WTC11 (cell line): ENCODE data around the gene SPTBN4. TPM values are rescaled to one million over a fixed set of nuclear protein-coding genes. Genes with fewer than 3 reads are reported as not detected.

ENCODE experiments used
- ATAC-seq: fragments of 200-7000 bp; cut with Tn5 transposase; 2 replicates; pipeline ENCODE4 v1.10.0; 2021; ENCODE audit warnings: mild to moderate bottlenecking, moderate library complexity
- CTCF ChIA-PET: fragments of 300-600 bp; sonication (Branson Sonifier 250); formaldehyde crosslinking; loops from one replicate; lab custom pipeline; 2021; ENCODE audit warnings: antibody characterized with exemption; lab: Charles Lee
- POLR2A ChIA-PET: fragments of 350-600 bp; sonication (Branson Sonifier 250); formaldehyde crosslinking; loops from one replicate; lab custom pipeline; 2021; ENCODE audit warnings: antibody characterized with exemption; lab: Charles Lee
- DNase-seq: peaks from one replicate; pipeline ENCODE4 v3.0.0; 2021; ENCODE audit warnings: low spot score
- H3K27ac Mint-ChIP-seq: 2 replicates; pipeline ENCODE4 v1.8.0; 2021; ENCODE audit warnings: mixed read lengths
- H3K27me3 Mint-ChIP-seq: 2 replicates; pipeline ENCODE4 v1.8.0; 2021; ENCODE audit warnings: low read depth, mild to moderate bottlenecking, moderate library complexity, mixed read lengths
- H3K36me3 Mint-ChIP-seq: 2 replicates; pipeline ENCODE4 v1.8.0; 2021; ENCODE audit warnings: mixed read lengths
- H3K4me1 Mint-ChIP-seq: 2 replicates; pipeline ENCODE4 v1.8.0; 2022; ENCODE audit warnings: mixed read lengths
- H3K4me3 Mint-ChIP-seq: 2 replicates; pipeline ENCODE4 v1.8.0; 2021; ENCODE audit warnings: mild to moderate bottlenecking, moderate library complexity, mixed read lengths
- H3K9me3 Mint-ChIP-seq: 2 replicates; pipeline ENCODE4 v1.8.0; 2021; ENCODE audit warnings: mixed read lengths
- ARID4B ChIP-seq: sonication (generic); formaldehyde crosslinking; IDR thresholded peaks from 2 replicates; pipeline ENCODE4 v1.8.0; 2023; ENCODE audit warnings: missing genetic modification reagents, mild to moderate bottlenecking, borderline replicate concordance
- ATF2 ChIP-seq: sonication (generic); formaldehyde crosslinking; IDR thresholded peaks from 2 replicates; pipeline ENCODE4 v1.8.1; 2022; ENCODE audit warnings: low read depth, missing genetic modification reagents, borderline replicate concordance
- CDX4 ChIP-seq: fragments of 250-450 bp; sonication (Bioruptor Pico); IDR thresholded peaks from 2 replicates; pipeline ENCODE4 v1.9.0; 2021; ENCODE audit warnings: moderate library complexity, mild to moderate bottlenecking, inconsistent platforms, borderline replicate concordance
- EMX1 ChIP-seq: fragments of 250-450 bp; sonication (Bioruptor Pico); IDR thresholded peaks from 2 replicates; pipeline ENCODE4 v1.8.0; 2021; ENCODE audit warnings: mild to moderate bottlenecking
- ETV6 ChIP-seq: sonication (generic); formaldehyde crosslinking; IDR thresholded peaks from 2 replicates; pipeline ENCODE4 v1.8.1; 2022; ENCODE audit warnings: mild to moderate bottlenecking, missing genetic modification reagents
- GRHL2 ChIP-seq: fragments of 250-450 bp; sonication (Bioruptor Pico); IDR thresholded peaks from 2 replicates; pipeline ENCODE4 v1.8.0; 2022; ENCODE audit warnings: mild to moderate bottlenecking, moderate library complexity; ENCODE audit not compliant: insufficient replicate concordance, severe bottlenecking
- GTF2I ChIP-seq: fragments of 250-450 bp; sonication (Bioruptor Pico); conservative IDR thresholded peaks from 2 replicates; pipeline ENCODE4 v1.4.0; 2021; ENCODE audit warnings: mild to moderate bottlenecking
- MAX ChIP-seq: sonication (generic); formaldehyde crosslinking; IDR thresholded peaks from 2 replicates; pipeline ENCODE4 v1.8.0; 2022; ENCODE audit warnings: mild to moderate bottlenecking, missing genetic modification reagents
- SMAD4 ChIP-seq: sonication (generic); formaldehyde crosslinking; IDR thresholded peaks from 2 replicates; pipeline ENCODE4 v1.8.0; 2022; ENCODE audit warnings: mild to moderate bottlenecking, missing genetic modification reagents
- SOX15 ChIP-seq: fragments of 250-450 bp; sonication (Bioruptor Pico); IDR thresholded peaks from 2 replicates; pipeline ENCODE4 v1.9.0; 2021; ENCODE audit warnings: mild to moderate bottlenecking
- TEAD1 ChIP-seq: sonication (generic); formaldehyde crosslinking; IDR thresholded peaks from 2 replicates; pipeline ENCODE4 v1.8.0; 2022; ENCODE audit warnings: mild to moderate bottlenecking, missing genetic modification reagents
- ZNF219 ChIP-seq: sonication (generic); formaldehyde crosslinking; IDR thresholded peaks from 2 replicates; pipeline ENCODE4 v1.8.0; 2023; ENCODE audit warnings: missing genetic modification reagents, mild to moderate bottlenecking, borderline replicate concordance
- ZNF263 ChIP-seq: sonication (generic); formaldehyde crosslinking; IDR thresholded peaks from 2 replicates; pipeline ENCODE4 v1.8.1; 2022; ENCODE audit warnings: low read depth, mild to moderate bottlenecking, moderate library complexity, missing genetic modification reagents
- ZNF281 ChIP-seq: sonication (generic); formaldehyde crosslinking; IDR thresholded peaks from 2 replicates; pipeline ENCODE4 v1.8.0; 2023; ENCODE audit warnings: mild to moderate bottlenecking, missing genetic modification reagents
- ZNF416 ChIP-seq: fragments of 250-450 bp; sonication (Bioruptor Pico); IDR thresholded peaks from 2 replicates; pipeline ENCODE4 v1.9.0; 2021; ENCODE audit warnings: mild to moderate bottlenecking, inconsistent platforms
- ZNF532 ChIP-seq: fragments of 250-450 bp; sonication (Bioruptor Pico); IDR thresholded peaks from 2 replicates; pipeline ENCODE4 v1.9.0; 2021; ENCODE audit warnings: mild to moderate bottlenecking, borderline replicate concordance
- total RNA-seq: library from RNA; stranded (reverse); gene quantifications from 3 replicates; pipeline ENCODE4 v1.2.3, GENCODE V29; 2021
- TF ChIP-seq, protein P1 (sequence below): sonication (generic); formaldehyde crosslinking; IDR thresholded peaks from 2 replicates; pipeline ENCODE4 v1.8.0; 2022; ENCODE audit warnings: mild to moderate bottlenecking, missing genetic modification reagents
- TF ChIP-seq, protein P2 (sequence below): sonication (generic); formaldehyde crosslinking; IDR thresholded peaks from 2 replicates; pipeline ENCODE4 v1.8.0; 2022; ENCODE audit warnings: mild to moderate bottlenecking, missing genetic modification reagents

Gene SPTBN4
- total RNA-seq, 1 experiment from 2014 or later, result 2.8 TPM

DNA sequence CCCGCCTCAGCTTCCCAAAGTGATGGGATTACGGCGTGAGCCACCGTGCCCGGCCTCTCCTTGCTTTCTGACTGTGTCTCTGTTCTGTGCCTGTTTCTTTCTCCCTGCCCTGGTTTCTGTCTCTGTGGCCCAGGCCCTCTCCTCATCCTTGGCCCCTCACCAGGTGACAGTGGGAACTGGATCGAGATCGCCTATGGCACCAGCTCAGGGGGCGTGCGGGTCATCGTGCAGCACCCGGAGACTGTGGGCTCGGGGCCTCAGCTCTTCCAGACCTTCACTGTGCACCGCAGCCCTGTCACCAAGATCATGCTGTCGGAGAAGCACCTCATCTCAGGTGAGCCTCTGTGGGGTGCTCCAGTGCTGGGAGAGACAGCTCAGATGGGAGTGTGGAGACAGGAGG lies 119.8 kb downstream of the SPTBN4 start:
- no peak for ATAC-seq
- H3K27ac Mint-ChIP-seq, result no peak overlapping the region
- H3K4me1 Mint-ChIP-seq, result no peaks in the 10 kb centered on the region
- POLR2A ChIA-PET, result no interaction called here
- peaks cover 43% of the 10 kb centered on the region for H3K36me3 Mint-ChIP-seq
- no peak for DNase-seq
- H3K27me3 Mint-ChIP-seq, result no peaks in the 10 kb centered on the region
- H3K4me3 Mint-ChIP-seq, result no peak overlapping the region
- no peaks in the 10 kb centered on the region for H3K9me3 Mint-ChIP-seq
- CTCF ChIA-PET, result interaction anchor here (0.8 kb wide), 1 partner anchor 48 kb away, joined by 3 read pairs; no protein-coding TSS in a partner anchor
- TF ChIP-seq ZNF263 (CRISPR knock-in tag) (no peak), TEAD1 (CRISPR knock-in tag) (no peak), EMX1 (CRISPR knock-in tag) (no peak), MAX (CRISPR knock-in tag) (no peak), ARID4B (CRISPR knock-in tag) (no peak), ZNF281 (CRISPR knock-in tag) (no peak), ETV6 (CRISPR knock-in tag) (no peak), GRHL2 (CRISPR knock-in tag) (no peak), SOX15 (CRISPR knock-in tag) (no peak), GTF2I (CRISPR knock-in tag) (no peak), ZNF532 (CRISPR knock-in tag) (no peak), ATF2 (CRISPR knock-in tag) (no peak), ZNF219 (CRISPR knock-in tag) (no peak), CDX4 (no peak), ZNF416 (CRISPR knock-in tag) (no peak), SMAD4 (CRISPR knock-in tag) (no peak)
- TF ChIP-seq, protein P1, sequence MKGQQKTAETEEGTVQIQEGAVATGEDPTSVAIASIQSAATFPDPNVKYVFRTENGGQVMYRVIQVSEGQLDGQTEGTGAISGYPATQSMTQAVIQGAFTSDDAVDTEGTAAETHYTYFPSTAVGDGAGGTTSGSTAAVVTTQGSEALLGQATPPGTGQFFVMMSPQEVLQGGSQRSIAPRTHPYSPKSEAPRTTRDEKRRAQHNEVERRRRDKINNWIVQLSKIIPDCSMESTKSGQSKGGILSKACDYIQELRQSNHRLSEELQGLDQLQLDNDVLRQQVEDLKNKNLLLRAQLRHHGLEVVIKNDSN (CRISPR knock-in tag), result no peak
- TF ChIP-seq, protein P2, sequence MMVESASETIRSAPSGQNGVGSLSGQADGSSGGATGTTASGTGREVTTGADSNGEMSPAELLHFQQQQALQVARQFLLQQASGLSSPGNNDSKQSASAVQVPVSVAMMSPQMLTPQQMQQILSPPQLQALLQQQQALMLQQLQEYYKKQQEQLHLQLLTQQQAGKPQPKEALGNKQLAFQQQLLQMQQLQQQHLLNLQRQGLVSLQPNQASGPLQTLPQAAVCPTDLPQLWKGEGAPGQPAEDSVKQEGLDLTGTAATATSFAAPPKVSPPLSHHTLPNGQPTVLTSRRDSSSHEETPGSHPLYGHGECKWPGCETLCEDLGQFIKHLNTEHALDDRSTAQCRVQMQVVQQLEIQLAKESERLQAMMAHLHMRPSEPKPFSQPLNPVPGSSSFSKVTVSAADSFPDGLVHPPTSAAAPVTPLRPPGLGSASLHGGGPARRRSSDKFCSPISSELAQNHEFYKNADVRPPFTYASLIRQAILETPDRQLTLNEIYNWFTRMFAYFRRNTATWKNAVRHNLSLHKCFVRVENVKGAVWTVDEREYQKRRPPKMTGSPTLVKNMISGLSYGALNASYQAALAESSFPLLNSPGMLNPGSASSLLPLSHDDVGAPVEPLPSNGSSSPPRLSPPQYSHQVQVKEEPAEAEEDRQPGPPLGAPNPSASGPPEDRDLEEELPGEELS (CRISPR knock-in tag), result no peak
